ENCODE results near the gene DSE.
A peak's percentile ranks its signal among the peaks of the same experiment; 100 is the strongest.

GRCh38 chr6:116370760-116371119, at the start of gene DSE:
- TF ChIP-seq MAX (IDR thresholded peaks at IDR 0.05) (peak; percentile 63), POLR2A (IDR thresholded peaks at IDR 0.05; ENCODE audit: borderline replicate concordance, extremely low read depth, insufficient read depth, insufficient read length) (no peak), EZH2 (IDR thresholded peaks at IDR 0.05) (no peak), CTCF (IDR thresholded peaks at IDR 0.05 in 2 of 3, conservative IDR thresholded peaks at IDR 0.05 in 1 of 3; ENCODE audit: borderline replicate concordance in 1 of 3, insufficient read depth in 1 of 3, low read depth in 2 of 3, low read length in 2 of 3) (no peak), RAD21 (IDR thresholded peaks at IDR 0.05; ENCODE audit: low read depth) (no peak), SIN3A (IDR thresholded peaks at IDR 0.05; ENCODE audit: low read depth) (peak; percentile 69), REST (IDR thresholded peaks at IDR 0.05; ENCODE audit: low read depth) (no peak), TCF7L2 (IDR thresholded peaks at IDR 0.05; ENCODE audit: borderline replicate concordance, extremely low read depth, insufficient read depth, insufficient read length) (no peak), SRF (IDR thresholded peaks at IDR 0.05; ENCODE audit: low read depth) (no peak), EZH2phosphoT487 (IDR thresholded peaks at IDR 0.05; ENCODE audit: borderline replicate concordance) (no peak)
